Activated CD4-positive, alpha-beta T cell treated with anti-CD3 and anti-CD28 coated beads, Interleukin-2, amount 10 ng/mL, durations not matched to agents 7 days and 5 days (primary cell): Measurements from ENCODE around the gene SETBP1. TPM values are rescaled to one million over a fixed set of nuclear protein-coding genes. Genes with fewer than 3 reads are reported as not detected.
A peak's percentile ranks its signal among the peaks of the same experiment; 100 is the strongest.

ENCODE experiments used
- CTCF ChIA-PET: fragments of 350-600 bp; sonication (Branson Sonifier 250); formaldehyde crosslinking; loops from one replicate; lab custom pipeline; 2021; ENCODE audit warnings: antibody characterized with exemption; lab: Charles Lee
- POLR2A ChIA-PET: fragments of 350-600 bp; sonication (Branson Sonifier 250); formaldehyde crosslinking; loops from one replicate; lab custom pipeline; 2021; ENCODE audit warnings: antibody characterized with exemption; lab: Charles Lee
- DNase-seq: peaks from one replicate; pipeline ENCODE4 v3.0.0-alpha.2; 2020
- H3K27ac Mint-ChIP-seq: one replicate; pipeline ENCODE4 v1.8.0; 2021; ENCODE audit warnings: mild to moderate bottlenecking, moderate library complexity, mixed read lengths
- H3K27me3 Mint-ChIP-seq: one replicate; pipeline ENCODE4 v1.8.0; 2021; ENCODE audit warnings: mixed read lengths
- H3K36me3 Mint-ChIP-seq: one replicate; pipeline ENCODE4 v1.8.0; 2021; ENCODE audit warnings: low read depth, mixed read lengths
- H3K4me1 Mint-ChIP-seq: one replicate; pipeline ENCODE4 v1.8.0; 2021; ENCODE audit warnings: mixed read lengths
- H3K4me3 Mint-ChIP-seq: one replicate; pipeline ENCODE4 v1.8.0; 2021; ENCODE audit warnings: mild to moderate bottlenecking, moderate library complexity, mixed read lengths
- H3K9me3 Mint-ChIP-seq: one replicate; pipeline ENCODE4 v1.8.0; 2021; ENCODE audit warnings: mixed read lengths
- total RNA-seq, 2 experiments: library from RNA; stranded (reverse); gene quantifications; one replicate each; pipeline ENCODE4 v1.2.3, GENCODE V29; 2021

Gene SETBP1
- total RNA-seq, 2 experiments from 2014 or later, result 3.7 to 4.4 TPM

DNA sequence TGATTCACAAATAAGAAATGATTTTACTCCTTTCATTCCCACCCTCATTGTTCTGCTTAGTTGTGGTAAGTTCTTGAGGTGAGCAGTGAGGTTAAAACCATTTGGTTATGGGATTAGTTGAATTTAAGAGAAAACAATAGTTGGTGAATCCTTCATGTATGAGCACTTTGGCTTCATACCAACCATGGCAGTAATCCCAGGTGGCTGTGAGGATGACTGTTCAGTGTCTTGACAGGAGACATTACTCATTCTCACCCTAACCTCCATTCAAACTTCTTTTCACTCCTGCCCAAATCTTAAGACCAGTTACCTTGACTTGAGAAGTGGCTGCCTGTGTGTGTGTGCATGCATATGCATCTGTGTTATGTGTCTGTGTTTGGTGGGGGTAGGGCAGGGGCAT is 143.1 kb downstream of the SETBP1 start:
- no peak for DNase-seq
- CTCF ChIA-PET, result interaction anchor here (1.5 kb wide), 1 partner anchor 14 kb away, joined by 4 read pairs; no protein-coding TSS in a partner anchor
- Mint-ChIP-seq H3K9me3 (peaks cover 3% of the 10 kb centered on the region), H3K4me3 (no peak overlapping the region), H3K4me1 (peaks cover 3% of the 10 kb centered on the region), H3K27ac (no peak overlapping the region), H3K36me3 (no peaks in the 10 kb centered on the region), H3K27me3 (peaks cover 29% of the 10 kb centered on the region)
- POLR2A ChIA-PET, result no interaction called here

DNA sequence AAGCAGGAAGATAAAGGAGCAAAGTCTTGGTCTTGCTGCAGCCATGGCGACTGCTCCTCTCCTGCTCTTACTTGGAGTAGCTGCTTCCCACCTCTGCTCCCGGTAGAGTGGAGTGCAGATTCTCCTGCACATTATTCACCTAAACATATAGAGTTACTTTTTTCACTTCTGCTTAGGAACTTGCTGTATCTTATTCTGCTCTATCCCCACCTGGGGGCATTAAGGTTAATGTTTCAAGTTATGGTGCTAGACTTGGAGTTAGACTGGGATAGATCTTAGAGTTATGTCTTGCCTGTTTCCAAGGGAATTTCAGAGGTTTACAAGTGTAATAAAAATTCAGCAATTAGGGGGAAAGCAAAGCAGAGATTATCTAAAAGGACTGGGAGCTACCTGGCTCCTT is 144.2 kb downstream of the SETBP1 start:
- CTCF ChIA-PET, result no interaction called here
- DNase-seq, result no peak
- Mint-ChIP-seq H3K27ac (no peak overlapping the region), H3K27me3 (peaks cover 29% of the 10 kb centered on the region), H3K36me3 (no peaks in the 10 kb centered on the region), H3K4me3 (no peak overlapping the region), H3K4me1 (peaks cover 2% of the 10 kb centered on the region), H3K9me3 (peaks cover 3% of the 10 kb centered on the region)
- POLR2A ChIA-PET, result no interaction called here

DNA sequence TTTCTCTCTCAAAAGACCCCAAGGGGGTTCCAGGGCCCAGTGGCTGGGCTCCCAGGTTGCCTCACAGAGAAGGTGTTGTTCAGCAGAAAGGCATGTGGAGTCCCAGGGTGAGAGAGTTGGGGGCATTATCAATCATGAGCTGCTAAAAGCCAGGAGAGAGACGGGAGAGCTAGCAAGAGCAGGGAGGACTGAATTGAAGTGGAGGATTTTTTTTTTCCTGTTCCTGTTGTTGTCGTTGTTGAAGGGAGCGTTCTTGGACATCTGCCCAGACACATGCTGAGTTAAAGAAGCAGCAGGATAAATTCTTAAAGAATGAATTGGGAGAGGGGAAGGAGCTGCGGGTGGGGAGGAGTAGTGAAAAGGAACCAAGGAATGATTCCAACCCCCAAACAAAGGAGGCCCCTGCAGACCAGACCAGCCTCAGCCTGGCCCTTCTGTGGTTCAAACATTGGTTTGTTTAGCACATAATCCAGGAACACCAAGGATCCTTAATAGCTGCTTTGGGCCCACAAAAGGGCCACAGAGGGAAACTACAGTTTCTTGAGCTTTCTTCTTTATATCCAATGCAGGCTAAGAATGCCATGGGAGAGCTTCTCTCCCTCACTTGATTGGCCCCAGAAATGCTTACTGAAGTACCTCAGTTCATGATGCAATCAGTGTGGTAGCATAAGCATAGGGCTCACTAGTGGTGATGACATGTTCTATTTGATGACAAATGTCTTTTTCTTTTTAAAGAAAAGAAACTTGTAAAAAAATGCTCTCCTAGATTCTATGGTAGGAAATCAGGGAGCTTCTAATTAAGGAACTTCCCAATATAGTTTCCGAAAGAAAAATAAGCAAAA is 146.0 kb downstream of the SETBP1 start:
- H3K27me3 Mint-ChIP-seq, result peaks cover 31% of the 10 kb centered on the region
- H3K9me3 Mint-ChIP-seq, result peaks cover 3% of the 10 kb centered on the region

GRCh38 chr18:44828080-44828479 is 147.4 kb downstream of the SETBP1 start:
- H3K9me3 Mint-ChIP-seq, result no peaks in the 10 kb centered on the region
- no peak for DNase-seq
- H3K36me3 Mint-ChIP-seq, result no peaks in the 10 kb centered on the region
- H3K27me3 Mint-ChIP-seq, result peaks cover 25% of the 10 kb centered on the region
- peaks cover 10% of the 10 kb centered on the region for H3K4me1 Mint-ChIP-seq
- no peak overlapping the region for H3K4me3 Mint-ChIP-seq
- POLR2A ChIA-PET, result no interaction called here
- CTCF ChIA-PET, result interaction anchor here (0.7 to 1.6 kb wide), 3 partner anchors 10 to 446 kb away, joined by 3 to 5 read pairs (median 4); no protein-coding TSS in a partner anchor
- H3K27ac Mint-ChIP-seq, result no peak overlapping the region

More for the DNA sequence above, 146.0 kb downstream of the SETBP1 start:
- H3K27ac Mint-ChIP-seq, result no peak overlapping the region
- no peaks in the 10 kb centered on the region for H3K36me3 Mint-ChIP-seq
- ChIA-PET CTCF (interaction anchor here (0.6 kb wide), 1 partner anchor 25 kb away, joined by 4 read pairs; no protein-coding TSS in a partner anchor), POLR2A (no interaction called here)
- no peak overlapping the region for H3K4me3 Mint-ChIP-seq
- H3K4me1 Mint-ChIP-seq, result peaks cover 10% of the 10 kb centered on the region
- DNase-seq, result no peak

- H3K9me3 Mint-ChIP-seq, result no peaks in the 10 kb centered on the region
- H3K4me1 Mint-ChIP-seq, result peaks cover 16% of the 10 kb centered on the region
- CTCF ChIA-PET, result no interaction called here
- DNase-seq, result no peak
- POLR2A ChIA-PET, result no interaction called here
- no peak overlapping the region for H3K4me3 Mint-ChIP-seq
- H3K27me3 Mint-ChIP-seq, result peaks cover 9% of the 10 kb centered on the region
- no peaks in the 10 kb centered on the region for H3K36me3 Mint-ChIP-seq
- no peak overlapping the region for H3K27ac Mint-ChIP-seq
Observed at GRCh38 chr18:44830581-44830980, 149.9 kb downstream of the SETBP1 start.

- H3K27ac Mint-ChIP-seq, result no peak overlapping the region
- peaks cover 7% of the 10 kb centered on the region for H3K27me3 Mint-ChIP-seq
- CTCF ChIA-PET, result interaction anchor here (1.6 kb wide), 1 partner anchor 16 kb away, joined by 3 read pairs; no protein-coding TSS in a partner anchor
Observed at GRCh38 chr18:44833786-44834185, 153.1 kb downstream of the SETBP1 start.

GRCh38 chr18:44834867-44835469 is 154.3 kb downstream of the SETBP1 start:
- Mint-ChIP-seq H3K4me1 (peaks cover 34% of the 10 kb centered on the region), H3K4me3 (no peak overlapping the region), H3K27ac (no peak overlapping the region), H3K36me3 (no peaks in the 10 kb centered on the region), H3K9me3 (no peaks in the 10 kb centered on the region), H3K27me3 (peaks cover 4% of the 10 kb centered on the region)
- DNase-seq, result no peak
- CTCF ChIA-PET, result interaction anchor here (1.4 to 1.7 kb wide), 3 partner anchors 12 to 105 kb away, joined by 3 read pairs; no protein-coding TSS in a partner anchor
- POLR2A ChIA-PET, result no interaction called here

More at GRCh38 chr18:44833786-44834185, 153.1 kb downstream of the SETBP1 start:
- no peak for DNase-seq
- H3K9me3 Mint-ChIP-seq, result no peaks in the 10 kb centered on the region
- POLR2A ChIA-PET, result interaction anchor here (0.6 to 0.7 kb wide), 2 partner anchors 54 to 1869 kb away, joined by 4 read pairs; no protein-coding TSS in a partner anchor
- no peak overlapping the region for H3K4me3 Mint-ChIP-seq
- peaks cover 22% of the 10 kb centered on the region for H3K4me1 Mint-ChIP-seq
- no peaks in the 10 kb centered on the region for H3K36me3 Mint-ChIP-seq

DNA sequence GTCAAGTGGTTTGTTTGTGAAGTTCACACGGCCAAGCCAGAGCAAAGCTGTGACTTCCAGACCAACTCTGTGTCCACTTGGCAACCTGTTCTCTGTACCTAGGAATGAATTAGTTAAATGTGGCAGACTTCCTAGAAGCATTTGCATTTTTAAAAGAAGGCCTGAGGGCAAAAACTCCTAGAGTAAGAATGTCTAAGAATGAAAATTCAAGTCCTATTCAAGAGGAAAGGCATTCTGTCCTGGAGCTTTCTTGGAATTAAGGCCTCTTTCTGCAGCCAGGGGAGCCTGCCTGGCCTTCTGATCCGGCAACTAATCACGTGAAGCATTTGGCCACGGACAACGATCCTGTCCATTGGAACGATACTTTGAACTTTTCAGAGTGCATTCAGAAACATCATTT is 155.0 kb downstream of the SETBP1 start:
- no peak for DNase-seq
- Mint-ChIP-seq H3K27ac (no peak overlapping the region), H3K36me3 (no peaks in the 10 kb centered on the region), H3K9me3 (no peaks in the 10 kb centered on the region), H3K27me3 (no peaks in the 10 kb centered on the region), H3K4me3 (no peak overlapping the region), H3K4me1 (peaks cover 30% of the 10 kb centered on the region)
- POLR2A ChIA-PET, result interaction anchor here (0.5 kb wide), 1 partner anchor 43 kb away, joined by 3 read pairs; no protein-coding TSS in a partner anchor
- CTCF ChIA-PET, result interaction anchor here (0.9 to 1.7 kb wide), 3 partner anchors 10 to 105 kb away, joined by 3 to 4 read pairs (median 3); no protein-coding TSS in a partner anchor

DNA sequence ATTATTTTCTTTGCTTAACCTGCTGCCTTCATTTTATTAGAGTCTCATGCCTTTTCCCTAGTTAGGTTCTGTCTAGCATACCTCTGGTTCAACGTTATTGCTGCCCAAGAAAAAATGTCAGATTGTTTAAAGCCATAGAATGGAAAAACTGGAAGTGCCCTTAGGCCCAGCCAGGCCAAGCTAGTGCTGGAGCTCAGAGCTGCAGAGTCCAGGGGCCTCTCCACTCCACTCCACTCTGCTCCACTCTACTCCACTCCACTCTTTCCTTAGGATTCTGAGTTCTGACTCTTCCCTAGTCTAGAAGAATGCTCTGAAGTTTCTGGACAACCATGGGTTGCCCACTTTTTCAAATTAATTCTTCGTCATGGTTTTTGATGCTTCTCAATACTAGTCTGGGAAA is 155.6 kb downstream of the SETBP1 start:
- DNase-seq, result no peak
- Mint-ChIP-seq H3K9me3 (peaks cover 3% of the 10 kb centered on the region), H3K4me1 (peaks cover 26% of the 10 kb centered on the region), H3K27ac (no peak overlapping the region), H3K36me3 (no peaks in the 10 kb centered on the region), H3K4me3 (no peak overlapping the region), H3K27me3 (no peaks in the 10 kb centered on the region)
- ChIA-PET POLR2A (no interaction called here), CTCF (interaction anchor here (0.9 to 1.7 kb wide), 2 partner anchors 9 to 106 kb away, joined by 3 to 4 read pairs; no protein-coding TSS in a partner anchor)

GRCh38 chr18:44837482-44838180 is 156.9 kb downstream of the SETBP1 start:
- Mint-ChIP-seq H3K27me3 (no peaks in the 10 kb centered on the region), H3K9me3 (peaks cover 4% of the 10 kb centered on the region), H3K4me1 (peaks cover 26% of the 10 kb centered on the region), H3K36me3 (no peaks in the 10 kb centered on the region), H3K4me3 (no peak overlapping the region), H3K27ac (no peak overlapping the region)
- ChIA-PET CTCF (interaction anchor here (1.1 to 1.6 kb wide), 3 partner anchors 9 to 42 kb away, joined by 3 to 5 read pairs (median 3); no protein-coding TSS in a partner anchor), POLR2A (no interaction called here)
- no peak for DNase-seq

DNA sequence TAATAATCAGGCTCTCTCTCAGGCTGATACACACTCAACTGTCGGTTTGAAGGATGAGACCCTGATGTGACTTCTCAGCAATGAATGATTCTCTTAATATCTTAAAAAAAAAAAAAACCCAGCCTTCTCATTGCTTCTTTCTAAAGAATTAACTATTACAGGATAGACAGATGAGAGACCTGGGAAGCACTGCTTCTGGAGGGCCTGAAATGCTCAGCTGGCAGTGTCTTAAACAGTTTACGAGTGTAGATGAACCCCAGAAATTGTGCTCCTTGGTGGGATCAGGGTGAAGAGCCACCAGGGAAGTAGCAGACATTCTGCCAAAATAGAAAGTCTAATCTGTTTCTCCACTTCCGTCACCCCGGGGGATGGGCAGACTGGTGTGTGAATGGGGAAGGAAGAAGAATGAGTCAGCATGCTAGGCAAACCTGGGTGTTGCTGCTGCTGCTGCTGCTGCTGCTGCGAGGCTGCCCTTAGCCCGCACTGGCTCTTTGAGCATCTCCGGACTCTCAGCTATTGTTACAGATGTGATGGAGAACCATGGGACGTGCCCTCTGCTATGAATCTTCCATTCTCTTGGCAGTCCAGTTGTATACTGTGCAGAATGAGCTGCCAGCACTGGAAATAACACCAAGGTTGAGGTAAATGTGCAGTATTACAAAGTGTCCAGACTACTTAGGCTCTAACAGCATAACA is 158.4 kb downstream of the SETBP1 start:
- Mint-ChIP-seq H3K4me3 (no peak overlapping the region), H3K27ac (peak overlapping the region; percentile 70)
- DNase-seq, result peak; percentile 81

More for the DNA sequence above, 158.4 kb downstream of the SETBP1 start:
- Mint-ChIP-seq H3K36me3 (no peaks in the 10 kb centered on the region), H3K9me3 (peaks cover 4% of the 10 kb centered on the region), H3K27me3 (no peaks in the 10 kb centered on the region), H3K4me1 (peaks cover 26% of the 10 kb centered on the region)
- POLR2A ChIA-PET, result no interaction called here
- CTCF ChIA-PET, result interaction anchor here (0.5 to 1.6 kb wide), 6 partner anchors 11 to 1066 kb away, joined by 3 to 5 read pairs (median 3); no protein-coding TSS in a partner anchor
